ENCODE measurements around the gene OR2B6.
"Not testable (repeated sequence)": the region's sequence is repeated elsewhere in the genome, so short reads cannot be mapped to it uniquely, and the experiment has no call there.

Gene OR2B6

DNA sequence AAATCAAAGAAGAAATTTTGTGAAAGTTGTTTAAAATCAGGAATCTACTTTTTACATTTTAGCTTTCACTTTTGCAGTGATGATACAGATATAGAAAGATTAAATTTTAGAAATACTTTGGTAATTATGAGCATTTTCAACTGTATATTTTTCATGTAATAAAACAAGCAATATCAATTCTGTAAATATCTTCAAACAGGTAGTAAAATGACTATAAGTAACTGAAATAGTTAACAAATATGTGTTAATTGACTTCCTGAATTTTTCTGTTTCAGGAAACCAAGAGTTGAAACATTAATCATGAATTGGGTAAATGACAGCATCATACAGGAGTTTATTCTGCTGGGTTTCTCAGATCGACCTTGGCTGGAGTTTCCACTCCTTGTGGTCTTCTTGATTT, at the start of gene OR2B6:
Gene OR2B6 (plus strand): TSS at position 301 of the 400 bp plus-strand sequence. CDS start 0 bp downstream, at position 301.
- no peak for DNase-seq

GRCh38 chr6:27908017-27908416, 49.0 kb upstream of the OR2B6 start:
- no peak for ATAC-seq
- DNase-seq = no peak

More for the DNA sequence above, at the start of gene OR2B6:
- no peak for ATAC-seq

GRCh38 chr6:27911956-27912446, 45.0 kb upstream of the OR2B6 start, which contains the start of gene OR2B2:
Gene OR2B2, minus strand, starts transcription at chr6:27912396. Its CDS starts 77 bp downstream, at chr6:27912319.
- ATAC-seq (no peak), DNase-seq (no peak)

DNA sequence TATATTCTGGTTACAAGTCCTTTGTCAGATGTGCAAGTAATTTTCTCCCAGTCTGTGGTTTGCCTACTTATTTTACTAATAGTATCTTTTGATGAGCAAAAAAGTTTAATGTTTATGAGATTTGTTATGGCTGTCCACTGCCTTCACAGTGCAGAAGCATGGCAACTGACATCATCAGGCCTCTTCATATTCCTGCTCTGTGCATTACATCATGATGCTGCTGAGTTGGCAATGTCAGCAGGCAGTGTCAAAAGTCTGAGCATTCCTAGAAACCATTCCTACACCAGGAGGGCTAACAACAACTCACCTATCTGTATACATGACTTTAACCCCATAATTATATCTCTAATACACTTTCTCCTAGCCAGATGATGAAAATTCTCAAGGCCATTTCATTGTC, 34.1 kb upstream of the OR2B6 start:
- DNase-seq (no peak), ATAC-seq (no peak)

- ATAC-seq = no peak
Measured at GRCh38 chr6:27924179-27924578, 32.9 kb upstream of the OR2B6 start.

GRCh38 chr6:27928041-27928440, 29.0 kb upstream of the OR2B6 start:
- not testable (repeated sequence) for ATAC-seq, DNase-seq

More at GRCh38 chr6:27924179-27924578, 32.9 kb upstream of the OR2B6 start:
- no peak for DNase-seq

- DNase-seq, ATAC-seq: not testable (repeated sequence)
Measured at GRCh38 chr6:27929930-27930329, 27.1 kb upstream of the OR2B6 start.

DNA sequence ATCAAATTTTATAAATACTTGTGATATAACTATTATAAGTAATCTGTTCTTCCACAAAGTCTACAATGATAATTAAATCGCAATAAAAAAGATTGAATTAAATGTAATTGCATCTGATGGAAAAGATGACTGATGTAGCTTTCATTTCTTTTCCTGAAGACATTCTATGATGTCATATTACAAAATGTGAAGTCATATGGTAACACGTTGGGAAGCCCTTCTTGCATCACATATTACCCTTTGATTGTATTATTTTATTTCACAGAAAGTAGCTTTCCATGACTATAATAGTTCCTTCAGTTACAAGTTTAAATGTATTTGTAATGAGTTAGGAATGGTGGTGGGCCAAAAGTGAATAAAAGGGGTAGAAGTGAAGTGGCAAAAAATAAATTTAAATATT, 25.8 kb upstream of the OR2B6 start:
- ATAC-seq = no peak
- no peak for DNase-seq

GRCh38 chr6:27940766-27941165, 16.3 kb upstream of the OR2B6 start:
- ATAC-seq = no peak

GRCh38 chr6:27943072-27943471, 14.0 kb upstream of the OR2B6 start:
- ATAC-seq, DNase-seq: not testable (repeated sequence)

More at GRCh38 chr6:27940766-27941165, 16.3 kb upstream of the OR2B6 start:
- DNase-seq = no peak

GRCh38 chr6:27948237-27948636, 8.8 kb upstream of the OR2B6 start:
- DNase-seq = no peak
- ATAC-seq = no peak

- no peak for ATAC-seq
- no peak for DNase-seq
Measured at GRCh38 chr6:27951040-27951439, 6.0 kb upstream of the OR2B6 start.

DNA sequence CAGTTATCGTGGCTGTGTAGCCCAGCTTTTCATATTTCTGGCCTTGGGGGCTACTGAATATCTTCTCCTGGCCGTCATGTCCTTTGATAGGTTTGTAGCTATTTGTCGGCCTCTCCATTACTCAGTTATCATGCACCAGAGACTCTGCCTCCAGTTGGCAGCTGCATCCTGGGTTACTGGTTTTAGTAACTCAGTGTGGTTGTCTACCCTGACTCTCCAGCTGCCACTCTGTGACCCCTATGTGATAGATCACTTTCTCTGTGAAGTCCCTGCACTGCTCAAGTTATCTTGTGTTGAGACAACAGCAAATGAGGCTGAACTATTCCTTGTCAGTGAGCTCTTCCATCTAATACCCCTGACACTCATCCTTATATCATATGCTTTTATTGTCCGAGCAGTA, 475 bp downstream of the OR2B6 start:
- ATAC-seq (no peak), DNase-seq (no peak)

DNA sequence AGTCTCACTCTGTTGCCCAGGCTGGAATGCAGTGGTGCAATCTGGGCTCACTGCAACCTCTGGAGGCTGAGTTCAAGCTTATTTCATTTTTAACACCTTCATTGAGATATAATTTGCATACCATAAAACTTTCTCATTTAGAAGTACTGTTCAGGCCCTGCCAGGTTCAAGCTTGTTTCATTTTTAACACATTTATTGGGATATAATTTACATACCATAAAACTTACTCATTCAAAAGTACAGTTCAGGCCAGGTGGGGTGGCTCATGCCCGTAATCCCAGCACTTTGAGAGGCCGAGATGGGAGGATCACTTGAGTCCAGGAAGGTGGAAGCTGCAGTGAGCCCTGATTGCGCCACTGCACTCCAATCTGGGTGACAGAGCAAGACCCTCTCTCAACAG, 5.5 kb downstream of the OR2B6 start:
- no peak for DNase-seq
- no peak for ATAC-seq

DNA sequence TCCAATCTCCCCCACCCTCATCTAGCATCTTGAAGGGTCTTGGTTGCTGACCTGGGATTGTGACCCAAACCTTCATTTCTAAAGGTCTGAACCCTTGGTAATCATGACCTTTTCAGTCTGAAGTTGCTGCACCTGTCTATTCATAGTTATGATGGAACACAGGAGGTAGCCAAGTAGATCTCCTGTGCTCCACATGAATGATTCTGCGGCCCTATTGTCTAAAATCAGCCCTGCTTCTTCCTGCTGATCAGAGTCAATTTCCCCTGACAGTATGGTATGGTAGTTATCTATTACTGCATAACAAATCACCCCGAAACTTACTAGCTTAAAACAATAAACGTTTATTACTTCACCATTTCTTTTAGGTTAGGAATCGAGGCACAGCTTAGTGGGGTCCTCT, 9.0 kb downstream of the OR2B6 start:
- ATAC-seq (no peak), DNase-seq (no peak)

DNA sequence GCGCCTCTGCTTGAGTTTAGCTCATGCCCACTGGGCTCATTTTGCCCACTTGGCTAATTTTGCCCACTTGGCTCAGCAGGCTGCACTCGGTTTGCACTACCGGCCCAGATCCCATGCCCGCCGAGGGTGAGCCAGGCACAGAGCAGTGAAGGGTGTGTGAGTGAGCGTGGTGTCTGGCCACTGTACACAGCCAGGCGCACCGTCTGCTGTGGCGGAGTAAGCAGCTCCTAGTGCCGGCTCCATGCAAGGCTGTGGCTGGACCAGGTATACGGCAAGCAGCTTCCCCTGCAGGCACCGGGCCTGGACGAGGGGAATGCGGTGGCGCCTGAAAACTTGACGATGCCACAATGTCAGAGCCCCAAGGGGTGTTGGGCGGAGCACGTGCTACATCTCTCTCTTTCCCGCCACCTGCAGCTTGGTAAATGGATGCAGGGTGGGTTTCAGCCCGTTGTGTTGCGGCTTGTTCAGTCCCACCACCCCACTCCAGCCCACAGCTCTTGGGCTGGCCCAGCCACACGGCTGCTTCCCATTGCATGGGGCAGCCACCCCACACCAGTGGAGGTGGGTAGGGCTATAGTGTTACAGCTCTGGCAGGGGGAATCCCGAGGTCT, 9.9 kb downstream of the OR2B6 start:
- no peak for ATAC-seq

DNA sequence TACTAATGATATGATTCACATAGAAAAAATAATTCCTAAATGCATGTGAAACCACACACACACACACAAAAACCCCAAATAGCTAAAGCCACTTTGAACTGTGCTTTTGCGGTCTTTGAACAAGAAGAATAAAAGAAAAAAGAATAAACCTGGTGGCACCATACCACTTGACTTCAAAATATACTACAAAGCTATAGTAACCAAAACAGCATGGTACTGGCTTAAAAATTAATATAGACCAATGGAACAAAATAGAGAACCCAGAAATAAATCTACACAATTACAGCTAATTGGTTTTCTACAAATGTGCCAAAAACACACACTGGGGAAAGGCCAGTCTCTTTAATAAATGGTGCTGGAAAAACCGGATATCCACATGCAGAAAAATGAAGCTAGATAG, 13.4 kb downstream of the OR2B6 start:
- no peak for DNase-seq
- no peak for ATAC-seq

More for the DNA sequence above, 9.9 kb downstream of the OR2B6 start:
- DNase-seq = no peak

DNA sequence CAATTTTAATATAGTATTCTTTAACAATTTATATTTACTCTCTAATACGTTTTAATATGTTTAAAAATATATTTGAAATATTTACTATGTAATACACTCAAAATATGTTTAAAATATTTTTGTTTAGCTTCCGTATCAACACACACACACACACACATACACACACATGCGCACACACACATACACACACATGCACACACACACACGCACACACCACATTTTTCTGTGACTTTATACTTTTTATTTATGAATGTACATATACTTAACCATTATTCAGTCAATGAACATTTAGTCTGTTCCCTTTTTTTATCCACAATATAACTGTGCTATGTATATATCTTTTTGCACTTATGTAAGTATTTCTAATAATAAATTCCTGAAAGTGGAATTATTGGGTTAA, 15.7 kb downstream of the OR2B6 start:
- no peak for DNase-seq
- ATAC-seq = no peak

DNA sequence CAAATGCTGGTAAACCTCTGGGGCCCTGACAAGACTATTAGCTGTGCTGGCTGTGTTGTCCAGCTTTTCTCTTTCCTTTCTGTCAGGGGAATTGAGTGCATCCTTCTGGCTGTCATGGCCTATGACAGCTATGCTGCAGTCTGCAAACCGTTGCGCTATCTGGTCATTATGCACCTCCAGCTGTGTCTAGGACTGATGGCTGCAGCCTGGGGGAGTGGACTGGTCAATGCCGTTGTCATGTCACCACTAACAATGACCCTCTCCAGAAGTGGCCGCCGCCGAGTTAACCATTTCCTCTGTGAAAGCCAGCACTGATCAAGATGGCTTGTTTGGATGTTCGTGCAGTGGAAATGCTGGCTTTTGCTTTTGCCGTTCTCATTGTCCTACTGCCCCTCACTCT, 20.3 kb downstream of the OR2B6 start:
- DNase-seq (no peak), ATAC-seq (no peak)

- DNase-seq (no peak), ATAC-seq (no peak)
Measured at GRCh38 chr6:27978705-27979104, 21.7 kb downstream of the OR2B6 start.

- DNase-seq = no peak
- no peak for ATAC-seq
Measured at GRCh38 chr6:27980111-27980510, 23.1 kb downstream of the OR2B6 start.

DNA sequence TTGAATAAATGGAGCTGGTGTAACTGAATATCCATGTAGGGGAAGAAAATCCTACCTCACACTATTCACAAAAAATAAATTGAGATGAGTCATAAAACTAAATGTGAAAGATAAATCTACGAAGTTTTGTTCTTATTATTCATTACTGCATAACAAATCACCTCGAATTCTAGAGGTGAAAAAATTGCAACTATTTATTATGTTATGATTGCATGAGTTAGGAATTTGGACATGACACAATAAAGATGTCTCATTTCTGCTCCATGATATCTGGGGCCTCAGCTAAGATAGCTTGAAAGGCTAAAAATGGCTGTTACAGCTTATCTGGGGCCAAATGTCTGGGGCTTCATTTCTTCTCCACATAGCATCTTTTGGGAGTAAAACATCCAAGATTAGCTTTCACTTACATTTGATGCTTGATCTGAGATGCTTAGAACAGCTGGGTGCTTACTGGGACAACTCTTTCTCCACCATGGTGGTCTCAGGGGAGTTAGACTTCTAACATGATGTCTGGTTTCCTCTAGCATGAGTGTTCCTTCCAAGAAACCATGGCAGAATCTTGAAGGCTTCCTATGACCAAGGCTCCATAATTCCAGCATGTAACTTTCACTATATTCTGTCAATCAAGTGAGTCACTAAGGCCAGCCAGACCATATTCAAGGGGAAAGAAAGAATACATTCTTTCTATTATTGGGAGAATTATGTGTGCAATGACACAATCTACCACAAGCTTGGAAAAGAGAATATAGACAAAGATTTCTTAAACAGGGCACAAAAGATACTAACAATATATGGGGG, 30.1 kb downstream of the OR2B6 start:
- ATAC-seq (no peak), DNase-seq (no peak)

- ATAC-seq = no peak
Measured at GRCh38 chr6:27994616-27995015, 37.6 kb downstream of the OR2B6 start.

More at GRCh38 chr6:27994616-27995015, 37.6 kb downstream of the OR2B6 start:
- no peak for DNase-seq

Measured in stimulated activated naive CD8-positive, alpha-beta T cell treated with anti-CD3 and anti-CD28 coated beads, Interleukin-15, Interleukin-2, amounts not matched to agents 100 U/mL and 50 U/mL, for 24 hours (primary cell).